Transverse colon (tissue), 4 donors: Measurements from ENCODE around the gene PHF12. TPM values are rescaled to one million over a fixed set of nuclear protein-coding genes. Genes with fewer than 3 reads are reported as not detected.
A peak's percentile ranks its signal among the peaks of the same experiment; 100 is the strongest.

ENCODE experiments used
- DNase-seq: peaks from one replicate; pipeline ENCODE4 v3.0.0-alpha.2; 2019
- H3K27ac ChIP-seq, 4 donors: fragments of 200-600 bp; sonication (generic); 2 replicates each; pipeline ENCODE4 v1.5.1; 2016 to 2018; ENCODE audit warnings: inconsistent platforms in 4 of 4
- H3K27me3 ChIP-seq: fragments of 200-600 bp; sonication (generic); 2 replicates; pipeline ENCODE4 v1.5.1; 2017; ENCODE audit warnings: inconsistent platforms
- H3K36me3 ChIP-seq, 4 donors: fragments of 200-600 bp; sonication (generic); 2 replicates each; pipeline ENCODE4 v1.5.1; 2017 to 2019; ENCODE audit warnings: inconsistent platforms in 4 of 4
- H3K4me1 ChIP-seq, 4 donors: fragments of 200-600 bp; sonication (generic); 2 replicates each; pipeline ENCODE4 v1.5.1; 2017 to 2020; ENCODE audit warnings: inconsistent platforms in 4 of 4
- H3K4me3 ChIP-seq, 4 donors: fragments of 200-600 bp; sonication (generic); 1 replicate in 1 of 4; 2 replicates in 3 of 4; pipeline versions ENCODE4 v1.5.1 to v1.6.1; 2017 to 2019; ENCODE audit warnings: inconsistent platforms in 4 of 4
- H3K9me3 ChIP-seq, 2 donors: fragments of 200-600 bp; sonication (generic); 2 replicates each; pipeline ENCODE4 v1.5.1; 2017 to 2019; ENCODE audit warnings: inconsistent platforms in 2 of 2
- EP300 ChIP-seq: sonication (generic); formaldehyde crosslinking; IDR thresholded peaks from one replicate; pipeline ENCODE4 v1.6.1; 2017; ENCODE audit warnings: antibody characterized with exemption, low read depth
- POLR2A ChIP-seq: fragments of 450-650 bp; IDR thresholded peaks from one replicate; pipeline ENCODE4 v1.6.1; 2016; ENCODE audit warnings: antibody characterized with exemption, mild to moderate bottlenecking, moderate library complexity
- POLR2AphosphoS5 ChIP-seq, 3 donors: sonication (generic); formaldehyde crosslinking; IDR thresholded peaks; one replicate each; pipeline ENCODE4 v1.6.1; 2016; ENCODE audit warnings: antibody characterized with exemption in 3 of 3
- WGBS, 2 donors: methylation state at CpG; one replicate each; pipeline ENCODE4 v1.1.5; 2018; ENCODE audit warnings: low coverage in 1 of 2; 5-methylcytosine and 5-hydroxymethylcytosine counted together
- in situ Hi-C, 4 donors: fragments of 200-750 bp; cut with MboI; loops; one replicate each; pipeline versions ENCODE4 v1.15.0 to v1.15.1; 2017; ENCODE audit warnings: low sequenced_read_pairs in 3 of 4, low pct_ligation_motif_present in 1 of 4, low pct_unique_long_range_greater_than_20kb in 1 of 4
- intact Hi-C: fragments of 100-400 bp; cut with DNase I; formaldehyde crosslinking; loops from one replicate; pipeline ENCODE4 v1.15.1; 2023; ENCODE audit warnings: low total_unique reads
- total RNA-seq, 4 donors: library from RNA; depleted of rRNA; stranded (reverse); fragments of >200 nt; gene quantifications; one replicate each; pipeline ENCODE4 v1.1.0, GENCODE V29; 2016
- TF ChIP-seq, protein P1 (sequence below), 5 experiments: fragments of 200-600 bp in 3 of 5; fragments of 450-650 bp in 2 of 5; sonication (generic) in 3 of 5; IDR thresholded peaks; 1 replicate in 2 of 5; 2 replicates in 3 of 5; pipeline ENCODE4 v1.5.1; 2016 to 2017; ENCODE audit warnings: antibody characterized with exemption in 5 of 5, inconsistent platforms in 3 of 5, mild to moderate bottlenecking in 2 of 5, moderate library complexity in 1 of 5

The PHF12 gene
- total RNA-seq, 4 donors from 2014 or later = 43.5 to 134 (median 60.5) TPM

- WGBS, 2 donors = 0 to 1% methylated on average over 16 to 39 of the region's 43 CpGs
- H3K36me3 ChIP-seq = no peaks in the 10 kb centered on the region
- no peaks in the 10 kb centered on the region for H3K9me3 ChIP-seq
- TF ChIP-seq POLR2A (no peak), EP300 (no peak)
- TF ChIP-seq, protein P1, sequence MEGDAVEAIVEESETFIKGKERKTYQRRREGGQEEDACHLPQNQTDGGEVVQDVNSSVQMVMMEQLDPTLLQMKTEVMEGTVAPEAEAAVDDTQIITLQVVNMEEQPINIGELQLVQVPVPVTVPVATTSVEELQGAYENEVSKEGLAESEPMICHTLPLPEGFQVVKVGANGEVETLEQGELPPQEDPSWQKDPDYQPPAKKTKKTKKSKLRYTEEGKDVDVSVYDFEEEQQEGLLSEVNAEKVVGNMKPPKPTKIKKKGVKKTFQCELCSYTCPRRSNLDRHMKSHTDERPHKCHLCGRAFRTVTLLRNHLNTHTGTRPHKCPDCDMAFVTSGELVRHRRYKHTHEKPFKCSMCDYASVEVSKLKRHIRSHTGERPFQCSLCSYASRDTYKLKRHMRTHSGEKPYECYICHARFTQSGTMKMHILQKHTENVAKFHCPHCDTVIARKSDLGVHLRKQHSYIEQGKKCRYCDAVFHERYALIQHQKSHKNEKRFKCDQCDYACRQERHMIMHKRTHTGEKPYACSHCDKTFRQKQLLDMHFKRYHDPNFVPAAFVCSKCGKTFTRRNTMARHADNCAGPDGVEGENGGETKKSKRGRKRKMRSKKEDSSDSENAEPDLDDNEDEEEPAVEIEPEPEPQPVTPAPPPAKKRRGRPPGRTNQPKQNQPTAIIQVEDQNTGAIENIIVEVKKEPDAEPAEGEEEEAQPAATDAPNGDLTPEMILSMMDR (IDR thresholded peaks at IDR 0.05) = no peak
- peak overlapping the region; percentile 87 to 99 (median 94) for H3K4me3 ChIP-seq
- in situ Hi-C loops (no loop called here), intact Hi-C loops (loop anchor here (5.0 to 10.0 kb wide), 2 partner anchors 48 to 225 kb away; partner anchors contain the start of genes DHRS13, NEK8 and TLCD1)
- peak overlapping the region; percentile 98 to 99 (median 98) for H3K27ac ChIP-seq
- H3K27me3 ChIP-seq = no peaks in the 10 kb centered on the region
- peaks cover 23 to 46% (median 41%) of the 10 kb centered on the region in 4 donors for H3K4me1 ChIP-seq
- peak; percentile 61 for DNase-seq
Observed at GRCh38 chr17:28950017-28950751, 1.1 kb downstream of the PHF12 start.

- Histone ChIP-seq H3K36me3 (no peaks in the 10 kb centered on the region), H3K4me1 (peaks cover 27 to 53% (median 43%) of the 10 kb centered on the region in 4 donors), H3K9me3 (no peaks in the 10 kb centered on the region), H3K27ac (peak overlapping the region; percentile 98 to 99 (median 98)), H3K4me3 (peak overlapping the region; percentile 87 to 99 (median 94)), H3K27me3 (no peaks in the 10 kb centered on the region)
- 0 to 8% methylated on average over 4 to 57 of the region's 61 CpGs for WGBS, 2 donors
- TF ChIP-seq, protein P1 (IDR thresholded peaks at IDR 0.05) = no peak
- TF ChIP-seq POLR2AphosphoS5 (IDR thresholded peaks at IDR 0.05) (no peak), POLR2A (peak; percentile 40), EP300 (no peak)
- peak; percentile 67 for DNase-seq
- intact Hi-C loops = loop anchor here (5.0 to 10.0 kb wide), 2 partner anchors 47 to 225 kb away; partner anchors contain the start of genes DHRS13, NEK8 and TLCD1
- in situ Hi-C loops = no loop called here
Observed at GRCh38 chr17:28949185-28950016, 1.9 kb downstream of the PHF12 start.

GRCh38 chr17:28948873-28949184 lies 2.5 kb downstream of the PHF12 start:
- intact Hi-C loops (no loop called here), in situ Hi-C loops (no loop called here)
- DNase-seq = no peak
- H3K4me3 ChIP-seq = peak overlapping the region; percentile 87 to 99 (median 94)
- H3K36me3 ChIP-seq = no peaks in the 10 kb centered on the region
- no peaks in the 10 kb centered on the region for H3K9me3 ChIP-seq
- TF ChIP-seq POLR2AphosphoS5 (IDR thresholded peaks at IDR 0.05) (peak in 1 of 3 donors; percentile 11), POLR2A (no peak), EP300 (no peak)
- TF ChIP-seq, protein P1 (IDR thresholded peaks at IDR 0.05) = no peak
- H3K27me3 ChIP-seq = no peaks in the 10 kb centered on the region
- H3K27ac ChIP-seq = peak overlapping the region; percentile 98 to 99 (median 98)
- 0 to 1% methylated on average over 3 to 15 of the region's 15 CpGs for WGBS, 2 donors
- H3K4me1 ChIP-seq = peaks cover 27 to 55% (median 43%) of the 10 kb centered on the region in 4 donors

DNA sequence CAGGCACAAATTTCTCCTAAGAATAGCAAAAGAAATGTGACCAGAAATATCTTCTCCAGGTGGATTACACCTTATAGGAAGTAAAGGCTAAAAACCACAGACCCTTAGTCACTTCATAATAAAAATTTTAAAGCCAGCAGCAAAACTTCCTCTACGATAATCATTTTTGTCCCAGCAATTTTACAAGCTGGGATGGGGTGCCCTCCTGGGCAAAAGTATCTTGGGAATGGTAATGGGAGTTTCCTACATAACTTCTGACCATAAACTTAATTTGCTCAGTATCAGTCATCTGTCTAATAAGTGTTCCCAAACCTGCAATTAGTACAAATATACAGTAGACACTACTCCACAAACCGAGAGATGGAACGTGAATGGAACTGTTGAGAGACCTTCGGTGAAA lies 3.0 kb downstream of the PHF12 start:
- no peaks in the 10 kb centered on the region for H3K9me3 ChIP-seq
- H3K27me3 ChIP-seq = no peaks in the 10 kb centered on the region
- in situ Hi-C loops (no loop called here), intact Hi-C loops (no loop called here)
- TF ChIP-seq, protein P1 (IDR thresholded peaks at IDR 0.05) = no peak
- TF ChIP-seq POLR2A = no peak
- TF ChIP-seq EP300 = no peak
- TF ChIP-seq POLR2AphosphoS5 (IDR thresholded peaks at IDR 0.05) = no peak
- peak overlapping the region; percentile 87 to 99 (median 94) for H3K4me3 ChIP-seq
- no peaks in the 10 kb centered on the region for H3K36me3 ChIP-seq
- 7 to 11% methylated on average over 4 of the region's 4 CpGs for WGBS, 2 donors
- DNase-seq = no peak
- H3K27ac ChIP-seq = peak overlapping the region; percentile 98 to 99 (median 98)
- peaks cover 27 to 54% (median 43%) of the 10 kb centered on the region in 4 donors for H3K4me1 ChIP-seq
